HG02763 (cell line): ENCODE results near the gene KNG1.
"Not testable (repeated sequence)": the region's sequence is repeated elsewhere in the genome, so short reads cannot be mapped to it uniquely, and the experiment has no call there.

Experiments
- ATAC-seq: cut with Tn5 transposase; IDR thresholded peaks from one replicate; pipeline ENCODE4 v1.9.1; 2021; ENCODE audit warnings: mild to moderate bottlenecking, moderate library complexity; ENCODE audit not compliant: unreplicated experiment

The KNG1 gene

DNA sequence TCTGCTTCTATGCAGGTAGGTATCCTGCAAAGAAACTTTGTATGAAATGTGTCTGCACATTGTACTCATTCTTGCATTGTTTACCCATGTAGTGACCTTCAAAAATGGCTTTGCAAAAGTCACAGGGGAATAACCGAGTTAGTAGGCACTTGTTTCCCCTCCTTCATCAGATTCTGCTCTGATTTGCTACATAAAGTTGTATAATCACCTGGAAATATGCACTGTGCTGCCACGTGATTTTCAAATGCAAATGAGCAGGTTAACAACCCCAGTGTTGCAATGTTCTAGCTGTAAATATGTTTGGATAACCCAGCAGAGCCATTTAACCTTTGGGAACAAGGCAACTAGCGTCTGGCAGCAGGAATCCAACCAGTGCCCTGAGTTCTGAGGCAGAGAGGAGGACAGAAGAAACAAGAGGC is at the start of gene KNG1:
Gene KNG1, plus strand, starts transcription at position 321 of the 419 bp plus-strand sequence. CDS start 184 bp downstream, outside the sequence.
- ATAC-seq: no peak

DNA sequence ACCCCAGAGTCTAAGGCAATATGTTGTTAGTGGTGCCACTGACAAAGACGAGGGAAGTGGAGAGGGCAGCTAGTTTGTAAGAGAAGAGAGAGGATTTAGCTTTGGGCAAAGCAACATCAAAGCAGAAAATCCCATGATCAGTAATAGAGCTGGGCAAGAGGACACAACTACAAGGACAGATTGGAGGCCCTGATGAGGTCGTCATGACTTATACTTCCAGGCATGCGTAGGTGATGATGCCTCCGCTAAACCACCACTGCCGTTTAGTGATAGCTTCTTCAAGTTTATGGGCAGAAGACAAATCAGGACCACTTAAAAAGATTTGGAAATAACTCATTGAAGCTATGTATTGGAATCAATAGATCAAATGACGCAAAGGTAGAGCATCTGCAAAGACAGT is 48.7 kb upstream of the KNG1 start:
- ATAC-seq: no peak

DNA sequence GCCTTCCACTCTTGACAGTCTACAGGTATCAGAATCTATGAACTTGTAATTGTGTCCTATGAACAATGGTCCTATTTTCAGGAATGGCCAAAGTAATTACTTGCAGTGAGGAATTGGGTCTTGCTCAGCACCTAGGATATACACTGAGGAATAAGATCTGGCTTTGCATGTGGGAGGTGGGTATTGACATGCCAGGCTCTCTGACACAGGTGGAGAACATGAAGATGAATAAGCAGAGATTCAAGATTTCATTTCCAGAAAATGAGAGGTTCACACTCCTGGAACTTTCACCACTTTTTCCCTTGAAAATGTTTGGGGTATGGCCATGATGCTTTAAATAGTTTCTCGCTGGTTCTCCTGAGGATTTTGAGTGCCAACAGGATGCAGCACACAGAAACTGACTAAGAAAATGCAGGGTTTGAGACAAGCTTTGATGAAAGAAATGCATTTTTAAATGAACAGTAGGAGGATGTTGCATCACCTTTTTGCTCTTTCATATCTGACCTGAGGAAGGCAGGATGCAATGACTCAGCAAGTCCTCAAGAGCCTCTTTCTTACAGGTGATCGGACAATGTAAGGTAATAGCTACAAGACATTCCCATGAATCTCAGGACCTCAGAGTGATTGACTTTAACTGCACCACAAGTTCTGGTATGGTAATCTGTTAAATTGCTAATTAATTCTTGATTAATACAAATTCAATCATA is 47.6 kb upstream of the KNG1 start:
- ATAC-seq: no peak

DNA sequence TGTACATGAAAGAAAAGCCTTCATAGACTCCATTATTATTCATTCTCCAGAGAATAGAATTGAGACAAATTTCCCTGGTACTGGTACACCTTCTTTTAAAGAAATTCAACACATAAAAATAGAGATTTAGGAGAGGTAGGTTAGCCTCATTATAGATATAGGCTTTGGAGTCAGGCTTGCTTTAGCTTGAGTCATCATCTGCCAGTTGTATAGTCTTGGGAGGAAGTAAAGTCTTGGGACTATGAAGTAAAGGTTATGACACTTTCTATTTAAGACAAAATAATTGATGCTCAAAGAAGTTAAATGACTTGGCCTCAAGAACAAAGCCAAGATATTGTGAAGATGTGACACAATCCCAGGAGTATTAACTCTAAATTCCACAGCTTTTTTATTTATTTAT is 47.0 kb upstream of the KNG1 start:
- no peak for ATAC-seq

DNA sequence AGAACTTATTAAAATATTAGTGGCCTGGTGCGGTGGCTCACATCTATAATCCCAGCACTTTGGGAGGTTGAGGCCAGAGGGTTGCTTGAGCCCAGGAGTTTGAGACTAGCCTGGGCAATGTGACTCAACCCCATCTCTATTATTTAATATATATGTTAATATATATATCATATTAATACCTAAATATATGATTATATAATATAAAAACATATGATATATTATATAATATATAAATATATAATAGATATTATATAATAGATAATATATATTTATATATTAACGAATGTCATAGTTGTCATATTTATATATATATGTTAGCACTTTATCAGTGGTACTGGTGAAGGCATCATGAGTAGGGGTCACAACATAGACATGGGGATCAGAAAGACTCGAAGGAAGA is 46.1 kb upstream of the KNG1 start:
- no peak for ATAC-seq

DNA sequence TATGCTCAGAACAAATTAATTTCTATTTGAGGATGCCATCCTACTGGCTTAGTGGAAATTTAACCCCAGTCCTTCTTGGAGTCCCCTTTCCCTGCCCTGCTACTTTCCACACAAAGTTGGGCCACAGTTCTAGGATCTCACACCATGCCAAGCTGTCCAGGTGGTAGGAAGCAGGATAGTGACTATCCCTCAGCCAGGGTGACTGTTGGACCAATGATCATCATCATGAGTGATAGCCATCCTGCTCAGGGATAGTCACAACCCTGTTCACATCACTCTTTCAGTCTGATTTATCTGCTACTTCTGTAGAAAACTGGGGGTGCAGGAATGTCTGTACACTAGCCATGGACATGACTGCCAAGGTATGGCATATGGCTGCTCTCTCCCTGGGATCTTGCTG is 38.6 kb upstream of the KNG1 start:
- no peak for ATAC-seq

DNA sequence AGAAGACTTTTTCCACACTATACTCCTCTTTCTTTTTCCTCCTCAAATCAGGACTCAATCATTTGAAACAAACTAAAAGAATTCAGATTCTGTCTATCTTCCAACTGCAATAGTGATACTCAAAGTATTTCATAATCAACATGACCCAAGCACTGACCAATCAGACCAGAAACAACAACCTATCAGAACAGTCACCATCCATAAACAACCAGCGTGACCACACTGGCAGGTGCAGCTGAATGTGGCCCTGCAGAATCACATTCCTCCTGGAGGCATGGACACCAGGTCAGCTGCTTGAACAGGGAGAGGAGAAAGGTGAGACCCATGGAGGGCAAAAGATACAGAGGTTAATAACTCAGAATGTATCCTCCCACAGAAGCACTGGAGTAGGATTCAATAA is 38.0 kb upstream of the KNG1 start:
- no peak for ATAC-seq

DNA sequence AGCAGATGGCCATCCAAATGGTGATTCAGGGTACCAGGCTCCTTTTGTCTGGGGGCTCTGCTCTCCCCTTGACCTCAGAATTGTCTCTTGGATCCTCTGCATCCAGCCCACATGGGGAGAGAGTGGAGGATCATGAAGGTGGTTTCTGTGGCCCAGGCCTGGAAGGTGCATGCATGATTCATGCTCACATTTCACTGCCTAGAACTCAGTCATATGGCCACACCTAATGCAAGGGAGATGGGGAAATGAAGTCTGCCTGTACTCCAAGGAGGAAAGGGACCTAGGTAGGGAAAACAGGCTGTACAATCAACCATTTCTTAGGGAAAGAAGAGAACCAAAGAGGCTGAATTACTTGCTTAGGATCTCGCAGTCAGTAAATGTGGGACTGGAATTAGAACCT is 36.3 kb upstream of the KNG1 start:
- no peak for ATAC-seq

DNA sequence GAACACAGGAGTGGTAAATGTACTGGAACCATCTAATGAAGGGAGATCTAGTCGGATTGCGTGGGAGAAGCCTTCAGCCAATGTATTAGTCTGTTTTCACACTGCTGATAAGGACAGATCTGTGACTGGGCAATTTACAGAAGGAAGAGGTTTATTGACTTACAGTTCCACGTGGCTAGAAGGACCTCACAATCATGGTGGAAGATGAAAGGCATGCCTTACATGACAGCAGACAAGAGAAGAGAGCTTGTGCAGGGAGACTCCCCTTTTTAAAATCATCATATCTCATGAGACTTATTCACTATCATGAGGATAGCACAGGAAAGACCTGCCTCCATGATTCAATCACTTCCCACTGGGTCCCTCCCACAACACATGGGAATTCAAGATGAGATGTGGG is 34.3 kb upstream of the KNG1 start:
- ATAC-seq: no peak

DNA sequence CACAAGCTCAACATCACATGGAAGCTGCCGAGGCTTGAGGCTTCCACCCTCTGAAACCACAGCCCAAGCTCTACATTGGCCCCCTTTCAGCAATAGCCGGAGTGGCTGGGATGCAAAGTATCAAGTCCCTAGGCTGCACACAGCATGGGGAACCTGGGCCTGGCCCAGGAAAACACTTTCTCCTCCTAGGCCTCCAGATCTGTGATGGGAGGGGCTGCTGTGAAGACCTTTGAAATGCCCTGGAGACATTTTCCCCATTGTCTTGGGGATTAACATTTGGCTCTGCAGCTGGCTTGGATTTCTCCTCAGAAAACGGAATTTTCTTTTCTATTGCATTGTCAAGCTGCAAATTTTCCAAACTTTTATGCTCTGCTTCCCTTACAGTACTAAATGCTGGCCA is 33.2 kb upstream of the KNG1 start:
- ATAC-seq: no peak

DNA sequence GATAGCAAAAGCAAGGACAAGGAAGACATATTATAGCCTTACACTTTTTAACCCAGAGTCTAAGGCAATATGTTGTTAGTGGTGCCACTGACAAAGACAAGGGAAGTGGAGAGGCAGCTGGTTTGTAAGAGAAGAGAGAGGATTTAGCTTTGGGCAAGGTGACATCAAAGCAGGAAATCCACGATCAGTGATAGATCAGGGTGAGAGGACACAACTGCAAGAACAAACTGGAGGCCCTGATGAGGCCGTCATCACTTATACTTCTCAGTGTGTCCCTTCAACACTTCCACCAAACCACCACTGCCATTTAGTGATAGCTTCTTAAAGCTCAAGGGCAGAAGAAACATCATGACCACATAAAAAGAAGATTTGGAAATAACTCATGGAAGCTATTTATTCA is 30.7 kb upstream of the KNG1 start:
- not testable (repeated sequence) for ATAC-seq

DNA sequence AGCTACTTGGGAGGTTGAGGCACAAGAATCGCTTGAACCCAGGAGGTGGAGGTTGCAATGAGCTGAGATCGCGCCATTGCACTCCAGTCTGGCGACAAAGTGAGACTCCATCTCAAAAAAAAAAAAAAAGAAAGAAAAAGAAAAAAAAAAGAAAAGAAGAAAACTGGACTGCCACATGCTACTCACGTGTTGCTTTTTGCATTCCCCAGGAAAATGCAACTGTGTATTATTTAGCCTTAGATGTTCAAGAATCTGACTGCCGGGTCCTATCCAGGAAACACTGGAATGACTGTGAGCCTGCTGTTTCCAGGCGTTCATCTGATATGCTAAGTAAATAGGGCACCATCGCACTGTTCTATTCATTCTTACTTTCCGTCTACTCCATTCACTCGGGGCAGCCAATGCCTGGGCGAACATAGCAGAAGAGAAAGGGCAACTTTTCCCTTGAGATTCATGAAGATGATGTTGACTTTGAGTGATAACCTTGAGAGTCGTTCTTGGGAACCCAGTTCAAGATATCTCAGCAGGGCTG is 30.0 kb upstream of the KNG1 start:
- ATAC-seq: no peak

DNA sequence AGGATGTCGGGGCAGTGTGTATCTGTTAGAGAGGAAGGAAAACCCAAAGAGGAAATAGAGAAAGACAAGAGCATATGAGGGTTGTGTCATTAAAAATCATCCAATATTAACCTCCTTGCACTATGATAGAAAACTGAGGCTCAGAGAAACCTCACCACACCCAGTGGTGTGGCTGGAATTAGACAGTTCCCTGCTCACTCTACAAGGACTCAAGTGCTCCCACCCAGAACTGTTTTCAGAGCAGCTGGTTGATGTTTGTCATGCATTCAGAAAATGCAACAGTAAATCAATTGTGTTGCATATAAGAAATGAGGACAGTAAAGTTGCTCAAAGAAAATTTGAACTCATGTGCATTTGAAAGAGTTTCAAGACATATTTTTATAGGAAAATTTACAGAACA is 26.9 kb upstream of the KNG1 start:
- ATAC-seq: not testable (repeated sequence)

DNA sequence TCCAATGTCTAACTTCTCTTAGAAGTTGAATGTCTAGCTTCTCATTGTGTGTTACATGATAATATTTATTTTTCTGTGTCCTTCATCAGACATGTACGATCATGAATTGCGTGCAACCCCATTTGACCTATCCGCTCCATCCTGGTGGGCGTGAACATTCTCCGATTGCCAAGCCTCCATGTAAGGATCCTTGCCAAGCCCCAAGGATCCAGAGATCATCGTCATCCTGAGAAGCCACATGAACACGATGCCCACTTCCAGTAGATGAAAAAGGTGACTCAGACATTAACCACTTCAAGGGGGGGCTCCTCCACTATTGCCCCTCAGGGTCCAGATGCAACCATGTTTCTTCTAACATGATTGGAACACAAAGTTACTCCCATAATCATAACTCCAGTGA is 25.5 kb upstream of the KNG1 start:
- no peak for ATAC-seq

DNA sequence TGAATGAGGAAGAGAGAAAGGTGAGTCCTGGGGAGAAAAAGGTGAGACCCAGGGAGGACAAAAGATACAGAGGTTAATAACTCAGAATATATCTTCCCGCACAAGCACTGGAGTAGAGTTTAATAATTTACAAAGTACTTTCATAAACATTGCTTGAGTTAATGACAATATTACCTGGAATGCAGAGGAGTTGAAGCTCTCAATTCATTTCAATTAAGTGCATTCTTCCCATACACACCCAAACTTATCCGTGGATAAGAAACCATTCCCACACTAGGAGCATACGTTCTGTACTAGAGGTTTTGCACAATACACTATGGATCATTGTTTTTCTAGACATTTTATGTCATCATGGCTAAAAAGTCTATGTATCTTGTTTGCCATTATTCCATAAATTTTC is 23.3 kb upstream of the KNG1 start:
- no peak for ATAC-seq

DNA sequence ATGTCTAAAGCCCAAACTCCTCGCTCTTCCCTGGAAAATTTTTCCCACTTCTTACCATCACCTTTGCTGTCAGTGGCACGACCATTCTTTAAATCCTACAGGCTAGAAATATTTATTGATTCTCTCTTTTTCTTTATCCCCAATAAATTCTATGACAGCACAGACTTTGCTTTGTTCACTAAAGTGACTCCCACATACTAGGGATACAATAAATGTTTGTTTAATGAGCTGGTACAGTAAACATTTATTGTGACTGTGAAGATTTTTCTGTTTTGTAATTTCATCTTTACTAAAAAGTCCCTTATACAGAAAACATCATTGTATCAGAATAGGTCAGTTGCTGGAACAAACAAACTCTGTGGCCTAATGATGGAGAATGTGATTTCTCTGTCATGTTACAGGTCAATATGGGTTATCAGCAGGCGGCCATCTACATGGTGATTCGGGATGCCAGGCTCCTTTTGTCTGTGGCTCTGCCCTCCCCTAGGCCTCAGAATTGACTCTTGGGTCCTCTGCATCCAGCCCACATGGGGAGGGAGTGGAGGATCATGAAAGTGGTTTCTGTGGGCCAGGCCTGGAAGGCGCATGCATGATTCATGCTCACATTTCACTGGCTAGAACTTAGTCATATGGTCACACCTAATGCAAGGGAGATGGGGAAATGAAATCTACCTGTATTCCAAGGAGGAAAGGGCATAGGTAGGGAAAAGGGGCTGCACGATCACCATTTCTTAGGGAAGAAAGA is 22.7 kb upstream of the KNG1 start:
- ATAC-seq: no peak

DNA sequence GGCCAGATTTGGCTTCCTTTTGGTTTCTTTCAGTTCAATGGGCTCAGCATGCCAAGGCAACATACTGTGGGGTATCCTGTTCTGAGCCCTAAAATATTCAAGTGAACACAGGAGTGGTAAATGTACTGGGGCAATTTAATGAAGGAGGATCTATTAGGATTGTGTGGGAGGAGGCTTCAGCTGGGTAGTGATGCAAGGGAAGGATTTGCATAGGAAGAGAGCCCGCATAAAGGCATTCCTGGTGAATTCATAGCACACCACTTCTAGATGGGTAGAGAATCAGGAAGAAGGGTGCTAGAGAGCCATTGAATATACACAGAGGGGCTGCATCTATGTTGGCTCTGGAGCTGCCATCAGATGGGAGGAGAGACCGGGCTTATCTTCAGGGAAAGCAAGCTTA is 20.6 kb upstream of the KNG1 start:
- no peak for ATAC-seq

DNA sequence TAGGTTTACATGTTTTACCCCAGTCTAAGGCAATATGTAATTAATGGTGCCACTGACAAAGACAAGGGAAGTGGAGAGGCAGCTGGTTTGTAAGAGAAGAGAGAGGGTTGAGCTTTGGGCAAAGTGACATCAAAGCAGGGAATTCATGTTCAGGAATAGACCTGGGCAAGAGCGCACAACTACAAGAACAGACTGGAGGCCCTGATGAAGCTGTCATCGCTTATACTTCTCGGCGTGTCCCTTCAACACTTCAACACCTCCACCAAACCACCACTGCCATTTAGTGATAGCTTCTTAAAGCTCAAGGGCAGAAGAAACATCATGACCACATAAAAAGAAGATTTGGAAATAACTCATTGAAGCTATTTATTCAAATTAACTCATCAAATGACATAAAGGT is 19.6 kb upstream of the KNG1 start:
- no peak for ATAC-seq

DNA sequence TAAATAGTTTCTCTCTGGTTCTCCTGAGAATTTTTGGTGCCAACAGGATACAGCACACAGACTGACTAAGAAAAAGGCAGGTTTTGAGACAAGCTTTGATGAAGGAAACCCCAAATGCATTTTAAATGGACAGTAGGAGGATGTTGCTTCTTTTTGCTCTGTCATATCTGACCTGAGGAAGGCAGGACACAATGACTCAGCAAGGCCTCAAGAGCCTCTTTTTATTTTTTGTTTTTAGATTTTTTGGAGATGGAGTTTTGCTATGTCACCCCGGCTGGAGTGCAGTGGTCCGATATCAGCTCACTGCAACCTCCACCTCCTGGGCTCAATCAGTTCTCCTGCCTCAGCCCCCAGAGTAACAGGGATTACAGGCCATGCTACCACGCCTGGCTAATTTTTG is 16.9 kb upstream of the KNG1 start:
- ATAC-seq: no peak

DNA sequence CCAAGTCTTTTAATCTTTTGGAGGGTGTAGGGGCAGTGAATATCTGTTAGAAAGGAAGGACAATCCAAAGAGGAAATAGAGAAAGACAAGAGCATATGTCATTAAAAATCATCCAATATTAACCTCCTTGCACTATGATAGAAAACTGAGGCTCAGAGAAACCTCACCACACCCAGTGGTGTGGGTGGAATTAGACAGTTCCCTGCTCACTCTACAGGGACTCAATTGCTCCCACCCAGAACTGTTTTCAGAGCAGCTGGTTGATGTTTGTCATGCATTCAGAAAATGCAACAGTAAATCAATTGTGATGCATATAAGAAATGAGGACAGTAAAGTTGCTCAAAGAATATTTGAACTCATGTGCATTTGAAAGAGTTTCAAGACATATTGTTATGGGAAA is 14.7 kb upstream of the KNG1 start:
- ATAC-seq: not testable (repeated sequence)

DNA sequence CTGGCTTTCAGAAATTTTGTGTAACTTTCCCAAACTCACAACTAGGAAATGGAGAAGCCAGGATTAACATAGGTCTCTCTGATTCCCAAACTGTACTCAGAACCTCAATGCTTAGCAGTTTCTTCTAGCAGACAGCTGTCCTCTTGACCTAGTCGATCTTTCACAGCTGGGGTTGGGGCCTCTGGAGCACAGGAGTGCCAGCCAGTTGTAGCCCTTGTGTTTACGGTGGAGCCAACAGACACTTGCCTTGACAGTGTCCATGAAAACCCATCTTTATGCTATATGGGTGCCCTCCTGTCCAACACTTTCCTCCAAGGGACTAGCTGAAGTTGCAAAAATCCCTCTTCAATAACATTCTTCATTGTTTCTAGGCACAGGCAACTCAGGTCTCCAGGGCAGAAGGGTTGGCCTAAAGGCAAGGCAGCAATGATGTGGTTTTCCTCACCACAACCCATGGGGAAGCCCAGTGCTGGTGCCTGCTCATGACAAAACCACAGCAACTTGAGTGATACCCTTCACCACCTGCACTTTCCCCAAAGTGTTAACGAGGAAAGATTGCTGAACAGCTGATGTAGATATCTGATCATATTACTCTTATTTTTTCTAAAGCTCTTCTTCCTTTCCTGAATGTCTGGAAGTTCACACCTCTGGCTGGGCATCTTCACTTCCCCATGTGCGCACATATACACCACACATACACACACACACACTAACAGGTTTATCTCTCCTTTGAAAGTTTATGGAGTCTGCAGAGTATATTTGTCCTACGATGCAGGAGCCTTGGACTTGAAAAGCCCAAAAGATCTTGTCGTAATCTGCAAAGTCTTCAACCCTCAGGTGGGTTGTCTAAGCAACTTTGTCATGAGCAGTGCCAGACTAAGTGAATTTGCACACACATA is 11.0 kb upstream of the KNG1 start:
- peak; percentile 63 for ATAC-seq
